Mesenchymal stem cell (in vitro differentiated cells and primary cell): ENCODE measurements around the gene CDRT15.

Source experiments
- DNase-seq: peaks from one replicate; pipeline ENCODE4 v3.0.0-alpha.2; 2013
- H2AFZ ChIP-seq: one replicate; pipeline ENCODE4 v1.6.1; 2013; ENCODE audit warnings: low read depth, mild to moderate bottlenecking, control low read depth, inconsistent platforms, low read length, moderate library complexity
- H2AK5ac ChIP-seq: 2 replicates; pipeline ENCODE4 v1.6.1; 2013; ENCODE audit warnings: low read length, moderate library complexity, mild to moderate bottlenecking, inconsistent platforms; ENCODE audit not compliant: severe bottlenecking
- H2BK120ac ChIP-seq: one replicate; pipeline ENCODE4 v1.6.1; 2013; ENCODE audit warnings: low read depth, mild to moderate bottlenecking, inconsistent platforms, low read length, moderate library complexity
- H2BK12ac ChIP-seq, 2 experiments: one replicate each; pipeline ENCODE4 v1.6.1; 2013; ENCODE audit warnings: inconsistent platforms in 2 of 2, low read length in 2 of 2, mild to moderate bottlenecking in 2 of 2, moderate library complexity in 2 of 2, control low read depth in 1 of 2
- H2BK15ac ChIP-seq: one replicate; pipeline ENCODE4 v1.6.1; 2013; ENCODE audit warnings: mild to moderate bottlenecking, low read depth, inconsistent platforms; ENCODE audit not compliant: poor library complexity, severe bottlenecking
- H2BK5ac ChIP-seq: 2 replicates; pipeline ENCODE4 v1.6.1; 2013; ENCODE audit warnings: low read depth, mild to moderate bottlenecking, low read length, control low read depth, inconsistent platforms; ENCODE audit not compliant: poor library complexity, severe bottlenecking
- H3K14ac ChIP-seq, 2 experiments: one replicate each; pipeline ENCODE4 v1.6.1; 2013; ENCODE audit warnings: inconsistent platforms in 2 of 2, low read length in 2 of 2, control low read depth in 1 of 2, mild to moderate bottlenecking in 1 of 2, moderate library complexity in 1 of 2
- H3K18ac ChIP-seq, 2 experiments: one replicate each; pipeline ENCODE4 v1.6.1; 2013; ENCODE audit warnings: inconsistent platforms in 2 of 2, low read length in 2 of 2, control low read depth in 1 of 2, low read depth in 1 of 2, mild to moderate bottlenecking in 1 of 2
- H3K23ac ChIP-seq, 2 experiments: one replicate each; pipeline ENCODE4 v1.6.1; 2013; ENCODE audit warnings: inconsistent platforms in 2 of 2, low read length in 2 of 2, mild to moderate bottlenecking in 2 of 2, moderate library complexity in 2 of 2, control low read depth in 1 of 2
- H3K27ac ChIP-seq: 2 replicates; pipeline ENCODE4 v1.5.1; 2013; ENCODE audit warnings: mild to moderate bottlenecking, moderate library complexity, low read length, control low read depth, inconsistent platforms; ENCODE audit not compliant: poor library complexity, severe bottlenecking
- H3K27me3 ChIP-seq, 2 experiments: 2 replicates each; pipeline versions ENCODE4 v1.6.1 to v1.7.0; 2013; ENCODE audit warnings: low read length in 2 of 2, mild to moderate bottlenecking in 2 of 2, moderate library complexity in 2 of 2, control low read depth in 1 of 2, inconsistent platforms in 1 of 2; ENCODE audit not compliant: control insufficient read depth in 1 of 2, insufficient read depth in 1 of 2
- H3K36me3 ChIP-seq, 2 experiments: 2 replicates each; pipeline versions ENCODE4 v1.6.1 to v1.7.0; 2013; ENCODE audit warnings: low read length in 2 of 2, control low read depth in 1 of 2, inconsistent platforms in 1 of 2, low read depth in 1 of 2, mild to moderate bottlenecking in 1 of 2; ENCODE audit not compliant: insufficient read depth in 2 of 2, control insufficient read depth in 1 of 2
- H3K4ac ChIP-seq, 2 experiments: one replicate each; pipeline ENCODE4 v1.6.1; 2013; ENCODE audit warnings: inconsistent platforms in 2 of 2, low read length in 2 of 2, mild to moderate bottlenecking in 2 of 2, moderate library complexity in 2 of 2, control low read depth in 1 of 2, low read depth in 1 of 2
- H3K4me1 ChIP-seq: 2 replicates; pipeline ENCODE4 v1.6.1; 2013; ENCODE audit warnings: low read depth, low read length, control low read depth; ENCODE audit not compliant: control insufficient read depth, insufficient read depth
- H3K4me2 ChIP-seq: 2 replicates; pipeline ENCODE4 v1.6.1; 2013; ENCODE audit warnings: low read length, mild to moderate bottlenecking, inconsistent platforms; ENCODE audit not compliant: poor library complexity, severe bottlenecking
- H3K4me3 ChIP-seq, 2 experiments: 2 replicates each; pipeline versions ENCODE4 v1.5.1 to v1.7.0; 2013; ENCODE audit warnings: low read length in 2 of 2, mild to moderate bottlenecking in 2 of 2, control low read depth in 1 of 2, low read depth in 1 of 2; ENCODE audit not compliant: insufficient read depth in 1 of 2
- H3K79me1 ChIP-seq: replicated peaks from 2 replicates; pipeline ENCODE4 v1.6.1; 2013; ENCODE audit warnings: mild to moderate bottlenecking, control low read depth, low read length, inconsistent platforms; ENCODE audit not compliant: poor library complexity, severe bottlenecking
- H3K9ac ChIP-seq: 2 replicates; pipeline ENCODE4 v1.7.0; 2013; ENCODE audit warnings: mild to moderate bottlenecking, low read length, moderate library complexity
- H3K9me3 ChIP-seq: 2 replicates; pipeline ENCODE4 v1.7.0; 2013; ENCODE audit warnings: mild to moderate bottlenecking, low read length; ENCODE audit not compliant: control insufficient read depth
- H4K8ac ChIP-seq: one replicate; pipeline ENCODE4 v1.6.1; 2013; ENCODE audit warnings: inconsistent platforms, mild to moderate bottlenecking, low read length, moderate library complexity
- H4K91ac ChIP-seq: one replicate; pipeline ENCODE4 v1.6.1; 2013; ENCODE audit warnings: mild to moderate bottlenecking, low read length, inconsistent platforms
- WGBS: methylation state at CpG from one replicate; pipeline ENCODE4 v1.1.7; 2013; ENCODE audit warnings: mixed read lengths; 5-methylcytosine and 5-hydroxymethylcytosine counted together

CDRT15 gene

DNA sequence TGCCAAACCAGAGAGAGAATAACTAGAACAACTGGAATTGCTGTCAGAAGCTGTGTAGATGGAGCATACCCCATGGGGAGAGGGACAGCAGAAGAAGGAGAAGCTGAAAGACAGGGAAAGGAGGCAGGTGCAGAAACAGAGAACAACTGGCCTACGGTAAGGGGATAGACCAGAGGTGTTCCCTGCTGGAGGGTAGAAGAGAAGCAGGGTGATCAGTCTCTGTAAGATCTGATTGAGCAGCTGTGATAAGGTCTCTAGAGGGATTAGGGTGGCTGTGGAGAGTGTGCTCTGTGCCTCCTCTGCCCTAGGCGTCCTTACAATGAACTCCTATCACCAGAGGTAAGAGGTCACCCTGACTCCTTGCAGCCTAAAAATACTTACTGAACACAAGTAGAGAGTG lies 33.8 kb upstream of the CDRT15 start:
- no peak for DNase-seq
- Histone ChIP-seq H3K79me1 (no peaks in the 10 kb centered on the region), H3K27me3 (peaks cover 7 to 26% of the 10 kb centered on the region in 2 experiments), H2BK12ac (no peak overlapping the region), H3K23ac (peak overlapping the region in 1 of 2 experiments; percentile 21), H4K8ac (no peak overlapping the region), H2BK15ac (no peak overlapping the region), H3K36me3 (no peaks in the 10 kb centered on the region), H2BK120ac (no peak overlapping the region), H3K9ac (no peak overlapping the region), H3K4me3 (no peak overlapping the region), H2AFZ (no peak overlapping the region), H4K91ac (no peak overlapping the region), H3K18ac (no peak overlapping the region), H3K14ac (no peak overlapping the region), H3K9me3 (no peaks in the 10 kb centered on the region), H3K4me1 (no peaks in the 10 kb centered on the region), H2BK5ac (no peak overlapping the region), H3K4ac (no peak overlapping the region), H3K27ac (no peak overlapping the region), H3K4me2 (no peak overlapping the region), H2AK5ac (no peak overlapping the region)
- WGBS: 92% methylated on average over 2 of the region's 2 CpGs

DNA sequence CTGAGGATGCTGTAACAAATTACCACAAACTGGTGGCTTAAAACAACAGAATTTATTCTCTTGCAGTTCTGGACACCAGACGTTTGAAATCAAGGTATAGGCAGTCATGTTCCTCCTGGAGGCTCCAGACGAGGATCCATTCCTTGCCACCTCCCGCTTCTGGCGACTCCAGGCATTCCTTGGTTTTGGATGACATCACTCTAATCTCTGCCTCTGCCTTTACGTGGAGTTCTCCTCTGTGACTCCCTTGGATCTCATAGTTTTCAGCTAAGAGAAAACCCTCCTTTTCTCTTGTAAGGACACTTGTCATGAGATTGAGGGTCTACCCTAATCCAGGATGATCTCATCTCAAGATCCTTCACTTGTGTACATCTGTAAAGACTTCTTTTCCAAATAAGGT lies 32.8 kb upstream of the CDRT15 start:
- H2BK15ac ChIP-seq: no peak overlapping the region
- no peak for DNase-seq
- no peak overlapping the region for H2BK12ac ChIP-seq
- H2BK120ac ChIP-seq: no peak overlapping the region
- no peak overlapping the region for H3K23ac ChIP-seq
- H3K27me3 ChIP-seq: peaks cover 7 to 26% of the 10 kb centered on the region in 2 experiments
- H4K91ac ChIP-seq: no peak overlapping the region
- H3K36me3 ChIP-seq: no peaks in the 10 kb centered on the region
- no peak overlapping the region for H2AK5ac ChIP-seq
- H2AFZ ChIP-seq: no peak overlapping the region
- no peak overlapping the region for H2BK5ac ChIP-seq
- H3K27ac ChIP-seq: no peak overlapping the region
- H3K4me1 ChIP-seq: no peaks in the 10 kb centered on the region
- H3K4me2 ChIP-seq: no peak overlapping the region
- H4K8ac ChIP-seq: no peak overlapping the region
- H3K9me3 ChIP-seq: no peaks in the 10 kb centered on the region
- H3K79me1 ChIP-seq: no peaks in the 10 kb centered on the region
- H3K4me3 ChIP-seq: no peak overlapping the region
- no peak overlapping the region for H3K14ac ChIP-seq
- no peak overlapping the region for H3K4ac ChIP-seq
- H3K18ac ChIP-seq: no peak overlapping the region
- no peak overlapping the region for H3K9ac ChIP-seq
- WGBS: 63% methylated on average over 5 of the region's 5 CpGs

DNA sequence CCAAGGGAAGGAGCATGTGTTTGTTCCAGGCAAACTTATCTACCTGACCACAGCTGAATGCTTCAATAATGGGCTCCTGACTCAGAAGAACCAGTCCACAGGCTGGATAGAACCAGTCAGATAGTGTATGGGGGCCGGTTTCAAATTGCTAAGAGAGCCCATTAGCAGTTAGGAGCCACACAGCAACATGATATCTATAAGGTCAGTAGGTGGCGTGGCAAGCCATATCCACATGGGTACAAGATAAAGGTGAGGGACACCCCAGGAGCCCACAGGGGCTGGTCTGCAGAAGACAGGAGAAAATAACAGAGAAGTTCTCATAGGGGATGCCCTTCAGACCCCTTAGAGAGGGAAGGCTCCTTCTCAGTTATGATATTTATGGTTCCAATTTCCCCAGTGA lies 31.6 kb upstream of the CDRT15 start:
- H3K9me3 ChIP-seq: no peaks in the 10 kb centered on the region
- no peak overlapping the region for H4K8ac ChIP-seq
- H3K4me3 ChIP-seq: no peak overlapping the region
- 73% methylated on average over 2 of the region's 2 CpGs for WGBS
- H3K23ac ChIP-seq: no peak overlapping the region
- no peak overlapping the region for H2BK120ac ChIP-seq
- H4K91ac ChIP-seq: no peak overlapping the region
- no peaks in the 10 kb centered on the region for H3K36me3 ChIP-seq
- no peaks in the 10 kb centered on the region for H3K4me1 ChIP-seq
- no peak overlapping the region for H3K9ac ChIP-seq
- no peak overlapping the region for H3K18ac ChIP-seq
- H3K4me2 ChIP-seq: no peak overlapping the region
- H2BK12ac ChIP-seq: no peak overlapping the region
- peaks cover 7 to 26% of the 10 kb centered on the region in 2 experiments for H3K27me3 ChIP-seq
- no peaks in the 10 kb centered on the region for H3K79me1 ChIP-seq
- DNase-seq: no peak
- no peak overlapping the region for H3K14ac ChIP-seq
- no peak overlapping the region for H2BK5ac ChIP-seq
- H2AK5ac ChIP-seq: no peak overlapping the region
- no peak overlapping the region for H3K4ac ChIP-seq
- no peak overlapping the region for H2BK15ac ChIP-seq
- no peak overlapping the region for H3K27ac ChIP-seq
- H2AFZ ChIP-seq: no peak overlapping the region

DNA sequence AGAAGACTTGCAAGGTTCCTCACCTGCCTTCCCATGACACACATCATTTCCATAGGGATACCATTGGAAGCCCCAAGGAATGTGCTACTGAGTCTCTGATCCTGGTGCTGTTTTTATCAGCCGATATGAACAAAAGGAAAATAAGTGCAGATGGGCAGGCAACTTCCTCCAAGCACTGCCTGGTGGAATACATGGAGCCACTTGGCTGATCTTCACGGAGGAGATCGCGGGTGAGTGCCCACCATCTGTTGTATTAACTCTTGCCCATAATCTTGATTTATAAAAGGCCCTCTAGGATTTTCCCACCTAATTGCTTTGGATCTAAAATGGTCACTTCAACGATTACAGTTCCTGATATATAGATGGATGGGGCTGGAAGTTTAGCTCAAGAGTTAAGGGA lies 24.7 kb upstream of the CDRT15 start:
- Histone ChIP-seq H3K9ac (no peak overlapping the region), H4K91ac (no peak overlapping the region), H2AK5ac (no peak overlapping the region), H2AFZ (no peak overlapping the region), H3K4me1 (no peaks in the 10 kb centered on the region), H3K18ac (no peak overlapping the region), H2BK12ac (no peak overlapping the region), H3K4me3 (no peak overlapping the region), H3K27ac (no peak overlapping the region), H3K4ac (no peak overlapping the region), H3K14ac (no peak overlapping the region), H2BK5ac (no peak overlapping the region), H3K4me2 (no peak overlapping the region), H3K27me3 (no peaks in the 10 kb centered on the region), H3K79me1 (no peaks in the 10 kb centered on the region), H2BK120ac (no peak overlapping the region), H4K8ac (no peak overlapping the region), H2BK15ac (no peak overlapping the region), H3K36me3 (no peaks in the 10 kb centered on the region), H3K9me3 (peaks cover 13% of the 10 kb centered on the region), H3K23ac (no peak overlapping the region)
- 96% methylated on average over 5 of the region's 5 CpGs for WGBS
- DNase-seq: no peak
